Suprapubic skin (tissue), 4 donors: Measurements from ENCODE around the gene PHLDA1. TPM values are rescaled to one million over a fixed set of nuclear protein-coding genes. Genes with fewer than 3 reads are reported as not detected.

Experiments used
- DNase-seq, 2 donors: peaks; one replicate each; pipeline ENCODE4 v3.0.0-alpha.2; 2019; ENCODE audit warnings: low spot score in 2 of 2
- H3K27ac ChIP-seq: fragments of 200-600 bp; sonication (generic); one replicate; pipeline ENCODE4 v1.5.1; 2019
- H3K27me3 ChIP-seq: fragments of 200-600 bp; sonication (generic); one replicate; pipeline ENCODE4 v1.5.1; 2019
- H3K36me3 ChIP-seq: fragments of 200-600 bp; sonication (generic); one replicate; pipeline ENCODE4 v1.5.1; 2019
- H3K4me1 ChIP-seq: fragments of 200-600 bp; sonication (generic); one replicate; pipeline ENCODE4 v1.5.1; 2019
- H3K4me3 ChIP-seq: fragments of 200-600 bp; sonication (generic); one replicate; pipeline ENCODE4 v1.5.1; 2019; ENCODE audit warnings: mild to moderate bottlenecking
- H3K9me3 ChIP-seq: fragments of 200-600 bp; sonication (generic); one replicate; pipeline ENCODE4 v1.5.1; 2019
- CTCF ChIP-seq, 2 donors: fragments of 200-600 bp in 1 of 2; fragments of 450-650 bp in 1 of 2; sonication (generic) in 1 of 2; IDR thresholded peaks; one replicate each; pipeline ENCODE4 v1.5.1; 2016 to 2019; ENCODE audit warnings: antibody characterized with exemption in 2 of 2, mild to moderate bottlenecking in 1 of 2, moderate library complexity in 1 of 2
- EP300 ChIP-seq: sonication (generic); formaldehyde crosslinking; IDR thresholded peaks from one replicate; pipeline ENCODE4 v1.6.1; 2017; ENCODE audit warnings: antibody characterized with exemption
- POLR2A ChIP-seq, 2 donors: fragments of 450-650 bp; IDR thresholded peaks; one replicate each; pipeline ENCODE4 v1.6.1; 2017; ENCODE audit warnings: antibody characterized with exemption in 2 of 2, mild to moderate bottlenecking in 2 of 2, moderate library complexity in 2 of 2
- POLR2AphosphoS5 ChIP-seq, 3 donors: sonication (generic); formaldehyde crosslinking; IDR thresholded peaks; one replicate each; pipeline ENCODE4 v1.6.1; 2017; ENCODE audit warnings: antibody characterized with exemption in 3 of 3
- WGBS: methylation state at CpG from one replicate; pipeline ENCODE4 v1.1.5; 2018; 5-methylcytosine and 5-hydroxymethylcytosine counted together
- total RNA-seq, 4 donors: library from RNA; depleted of rRNA; stranded (reverse); fragments of >200 nt; gene quantifications; one replicate each; pipeline ENCODE4 v1.1.0, GENCODE V29; 2016

Gene PHLDA1
- 10 to 100 TPM; 16.4 to 31.2 (median 23.3) TPM for total RNA-seq

DNA sequence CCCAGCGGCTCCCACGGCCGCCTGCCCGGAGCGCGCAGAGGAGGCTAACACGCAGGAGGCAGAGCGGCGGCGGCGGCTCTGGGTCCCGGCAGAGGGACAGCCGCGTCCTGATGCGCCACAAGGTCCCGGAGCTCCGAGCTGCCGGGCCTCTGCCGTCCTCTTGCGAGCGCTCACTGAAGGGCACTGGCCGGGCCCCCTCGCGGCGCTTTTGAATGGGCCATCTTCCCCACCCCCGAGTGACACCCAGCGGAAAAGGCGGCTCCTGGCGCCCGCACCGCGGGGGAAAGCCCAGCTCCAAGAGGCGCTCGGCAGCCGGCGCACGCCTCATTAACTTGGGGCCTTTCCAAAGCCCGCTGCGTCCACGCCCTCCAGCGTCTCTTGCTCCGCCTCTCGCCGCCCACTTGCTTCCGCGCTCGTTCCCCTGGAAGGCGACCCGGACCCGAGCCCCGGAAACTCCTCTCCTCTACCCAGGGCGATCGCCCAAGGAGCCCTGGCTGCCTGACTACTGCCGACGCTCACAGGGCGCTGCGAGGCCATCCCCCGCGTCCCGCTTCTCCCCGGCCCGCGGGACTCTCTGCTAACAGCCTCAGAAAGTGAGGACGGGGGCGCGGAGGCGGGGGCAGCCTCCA, at the start of gene PHLDA1:
Gene PHLDA1, minus strand, starts transcription at position 363 of the 629 bp plus-strand sequence.
- peak; percentile 38 to 67 for TF ChIP-seq CTCF (IDR thresholded peaks at IDR 0.05)
- peak; percentile 50 to 54 (median 50) for TF ChIP-seq POLR2AphosphoS5 (IDR thresholded peaks at IDR 0.05)
- peak; percentile 54 to 92 for TF ChIP-seq POLR2A (IDR thresholded peaks at IDR 0.05)
- no peak for TF ChIP-seq EP300
- no peaks in the 10 kb centered on the region for H3K36me3 ChIP-seq
- H3K27me3 ChIP-seq = no peaks in the 10 kb centered on the region
- no CpG with 5 or more reads among the region's 67 CpGs for WGBS
- DNase-seq = peak; percentile 96 to 97
- H3K9me3 ChIP-seq = no peaks in the 10 kb centered on the region
- H3K4me3 ChIP-seq = peak within 1 kb of the TSS; percentile 79
- peak within 1 kb of the TSS; percentile 94 for H3K27ac ChIP-seq
- H3K4me1 ChIP-seq = peaks cover 25% of the 10 kb centered on the region

GRCh38 chr12:76080729-76081415, 49.3 kb upstream of the PHLDA1 start:
- peaks cover 30% of the 10 kb centered on the region for H3K4me1 ChIP-seq
- 76% methylated on average over 6 of the region's 6 CpGs for WGBS
- peaks cover 8% of the 10 kb centered on the region for H3K9me3 ChIP-seq
- H3K27me3 ChIP-seq = no peaks in the 10 kb centered on the region
- peaks cover 4% of the 10 kb centered on the region for H3K36me3 ChIP-seq
- DNase-seq = no peak
- no peak overlapping the region for H3K4me3 ChIP-seq
- TF ChIP-seq CTCF (IDR thresholded peaks at IDR 0.05) (no peak), POLR2A (IDR thresholded peaks at IDR 0.05) (no peak), EP300 (no peak), POLR2AphosphoS5 (IDR thresholded peaks at IDR 0.05) (no peak)
- H3K27ac ChIP-seq = no peak overlapping the region

DNA sequence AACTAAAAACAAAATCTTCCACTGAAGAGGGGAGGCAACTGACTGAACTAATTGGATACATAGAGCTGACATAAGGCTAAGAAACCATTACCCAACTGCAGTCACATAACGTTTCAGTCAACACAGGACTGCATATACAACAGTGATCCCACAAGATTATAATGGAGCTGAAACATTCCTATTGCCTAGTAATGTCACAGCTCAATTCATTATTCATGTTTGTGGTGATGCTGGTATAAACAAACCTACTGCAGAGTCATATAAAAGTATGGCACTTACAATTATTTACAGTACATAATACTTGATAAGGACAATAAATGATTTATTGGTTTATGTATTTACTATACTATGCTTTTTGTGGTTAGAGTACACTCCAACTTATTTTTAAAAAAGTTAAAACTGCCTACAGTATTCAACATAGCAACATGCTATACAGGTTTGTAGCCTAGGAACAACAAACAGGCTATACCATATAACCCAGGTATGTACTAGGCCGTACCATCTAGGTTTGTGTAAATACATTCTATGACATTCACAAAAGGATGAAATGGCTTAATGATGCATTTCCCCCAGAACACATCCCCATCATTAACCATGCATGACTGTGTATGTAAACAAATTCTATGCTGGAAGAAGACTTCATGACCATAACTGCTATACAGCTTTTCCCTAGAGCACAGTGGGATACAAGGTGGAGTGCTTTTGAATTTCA, 48.6 kb upstream of the PHLDA1 start:
- peaks cover 4% of the 10 kb centered on the region for H3K36me3 ChIP-seq
- peaks cover 8% of the 10 kb centered on the region for H3K9me3 ChIP-seq
- H3K27me3 ChIP-seq = no peaks in the 10 kb centered on the region
- no peak for TF ChIP-seq EP300
- TF ChIP-seq POLR2AphosphoS5 (IDR thresholded peaks at IDR 0.05) = no peak
- TF ChIP-seq CTCF (IDR thresholded peaks at IDR 0.05) = no peak
- no peak for TF ChIP-seq POLR2A (IDR thresholded peaks at IDR 0.05)
- peaks cover 26% of the 10 kb centered on the region for H3K4me1 ChIP-seq
- H3K27ac ChIP-seq = no peak overlapping the region
- WGBS = 88% methylated on average over 2 of the region's 2 CpGs
- DNase-seq = no peak
- H3K4me3 ChIP-seq = no peak overlapping the region

DNA sequence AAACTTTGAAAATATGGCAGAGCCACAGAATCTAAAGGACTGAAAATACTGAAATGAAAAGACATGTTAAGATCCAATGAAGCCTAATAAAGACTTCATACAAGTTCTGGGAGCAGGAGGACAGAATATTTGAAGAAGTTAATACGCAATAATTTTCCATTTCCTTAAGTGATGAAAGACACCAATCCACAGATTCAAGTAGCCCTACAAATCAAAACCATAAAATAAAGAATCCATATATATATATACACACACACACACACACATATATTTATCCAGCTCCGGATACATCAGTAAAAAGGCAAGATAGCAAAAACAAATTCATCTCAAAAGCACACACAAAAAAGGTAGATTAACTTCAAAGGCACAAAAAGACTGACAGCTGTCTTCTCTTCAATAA, 47.2 kb upstream of the PHLDA1 start:
- no peak for DNase-seq
- 95% methylated on average over 2 of the region's 2 CpGs for WGBS
- no peaks in the 10 kb centered on the region for H3K27me3 ChIP-seq
- peaks cover 8% of the 10 kb centered on the region for H3K9me3 ChIP-seq
- TF ChIP-seq CTCF (IDR thresholded peaks at IDR 0.05) (no peak), EP300 (no peak), POLR2AphosphoS5 (IDR thresholded peaks at IDR 0.05) (no peak), POLR2A (IDR thresholded peaks at IDR 0.05) (no peak)
- peaks cover 4% of the 10 kb centered on the region for H3K36me3 ChIP-seq
- H3K4me1 ChIP-seq = peaks cover 22% of the 10 kb centered on the region
- H3K27ac ChIP-seq = no peak overlapping the region
- H3K4me3 ChIP-seq = no peak overlapping the region

DNA sequence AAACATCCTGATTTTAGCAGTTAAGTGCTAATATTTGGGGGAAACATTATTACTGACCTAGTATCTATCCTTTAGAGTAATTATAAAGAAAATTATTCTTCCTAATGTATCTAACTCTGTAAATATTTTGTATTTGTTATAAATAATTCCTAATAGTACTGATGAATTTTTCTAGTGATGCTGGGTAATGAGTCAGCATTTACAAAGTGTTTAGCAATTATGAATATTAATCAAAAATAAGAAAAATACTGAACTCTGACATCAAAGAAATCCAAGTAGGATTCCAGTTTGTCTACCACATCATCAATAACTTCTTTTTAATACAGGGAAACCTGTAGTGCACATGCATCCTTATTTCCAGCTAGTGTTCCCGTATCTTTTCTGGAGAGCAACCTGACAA, 43.9 kb upstream of the PHLDA1 start:
- no peak for DNase-seq
- 91% methylated on average over 1 of the region's 1 CpG for WGBS

More for the DNA sequence above, 43.9 kb upstream of the PHLDA1 start:
- Histone ChIP-seq H3K27ac (no peak overlapping the region), H3K9me3 (peaks cover 8% of the 10 kb centered on the region), H3K36me3 (peaks cover 8% of the 10 kb centered on the region), H3K4me1 (peaks cover 3% of the 10 kb centered on the region), H3K4me3 (no peak overlapping the region), H3K27me3 (no peaks in the 10 kb centered on the region)
- TF ChIP-seq CTCF (IDR thresholded peaks at IDR 0.05) = no peak
- no peak for TF ChIP-seq EP300
- TF ChIP-seq POLR2A (IDR thresholded peaks at IDR 0.05) = no peak
- TF ChIP-seq POLR2AphosphoS5 (IDR thresholded peaks at IDR 0.05) = no peak
